Stomach (tissue), 19 donors: Measurements from ENCODE around the gene FBXO17. TPM values are rescaled to one million over a fixed set of nuclear protein-coding genes. Genes with fewer than 3 reads are reported as not detected.

ENCODE experiments used
- DNase-seq, 2 donors: peaks; one replicate each; pipeline versions ENCODE4 v3.0.0 to v3.0.0-alpha.2; 2013 to 2019
- H3K27ac ChIP-seq, 5 donors: fragments of 200-600 bp in 4 of 5; sonication (generic) in 4 of 5; one replicate each; pipeline ENCODE4 v1.5.1; 2013 to 2019; ENCODE audit warnings: mild to moderate bottlenecking in 1 of 5, moderate library complexity in 1 of 5
- H3K27me3 ChIP-seq, 3 donors: fragments of 200-600 bp; sonication (generic); one replicate each; pipeline ENCODE4 v1.5.1; 2017 to 2019; ENCODE audit warnings: mixed run types in 1 of 3
- H3K36me3 ChIP-seq, 4 donors: fragments of 200-600 bp; sonication (generic); 1 replicate in 3 of 4; 2 replicates in 1 of 4; pipeline ENCODE4 v1.5.1; 2016 to 2019
- H3K4me1 ChIP-seq, 4 donors: fragments of 200-600 bp; sonication (generic); one replicate each; pipeline ENCODE4 v1.5.1; 2016 to 2019
- H3K4me3 ChIP-seq, 4 donors: fragments of 200-600 bp; sonication (generic) in 3 of 4; one replicate each; pipeline ENCODE4 v1.5.1; 2016 to 2019; ENCODE audit warnings: mild to moderate bottlenecking in 1 of 4
- H3K9me3 ChIP-seq, 4 donors: fragments of 200-600 bp; sonication (generic); one replicate each; pipeline ENCODE4 v1.5.1; 2016 to 2019
- EP300 ChIP-seq: sonication (generic); formaldehyde crosslinking; IDR thresholded peaks from one replicate; pipeline ENCODE4 v1.6.1; 2017; ENCODE audit warnings: antibody characterized with exemption
- POLR2A ChIP-seq, 4 donors: fragments of 450-650 bp; IDR thresholded peaks; one replicate each; pipeline ENCODE4 v1.6.1; 2016; ENCODE audit warnings: antibody characterized with exemption in 4 of 4, control low read depth in 2 of 4, mild to moderate bottlenecking in 1 of 4, moderate library complexity in 1 of 4
- POLR2AphosphoS5 ChIP-seq, 3 donors: sonication (generic); formaldehyde crosslinking; IDR thresholded peaks; one replicate each; pipeline ENCODE4 v1.6.1; 2016; ENCODE audit warnings: antibody characterized with exemption in 3 of 3
- WGBS, 5 donors: extraction: QIAGEN DNeasy Blood & Tissue Kit in 3 of 5; methylation state at CpG; one replicate each; pipeline versions ENCODE4 v1.1.5 to v1.1.7; 2013 to 2018; 5-methylcytosine and 5-hydroxymethylcytosine counted together
- intact Hi-C: fragments of 100-400 bp; cut with DNase I; formaldehyde crosslinking; loops from one replicate; pipeline ENCODE4 v1.15.1; 2023; ENCODE audit warnings: low total_unique reads
- long read RNA-seq, 10 donors: transcript quantifications; one replicate each; lab custom pipeline, GENCODE V29; 2026
- polyA plus RNA-seq, 3 donors: library from polyadenylated mRNA; stranded (reverse); fragments of 200-250 nt; gene quantifications; one replicate each; pipeline ENCODE4 v1.2.3, GENCODE V29; 2013
- total RNA-seq, 5 donors: library from RNA; depleted of rRNA; stranded (reverse); fragments of >200 nt; gene quantifications; one replicate each; pipeline versions ENCODE4 v1.1.0 to v1.2.3, GENCODE V29; 2014 to 2016
- TF ChIP-seq, protein P1 (sequence below), 7 experiments: fragments of 450-650 bp in 4 of 7; fragments of 200-600 bp in 3 of 7; sonication (generic) in 3 of 7; IDR thresholded peaks; one replicate each; pipeline ENCODE4 v1.5.1; 2016 to 2019; ENCODE audit warnings: antibody characterized with exemption in 7 of 7, control low read depth in 2 of 7, mild to moderate bottlenecking in 1 of 7
- donor health status: healthy with polysubstance abuse.
- donor health status: Bipolar disorder and iron deficiency.
- donor health status: healthy.

FBXO17 gene, protein sequence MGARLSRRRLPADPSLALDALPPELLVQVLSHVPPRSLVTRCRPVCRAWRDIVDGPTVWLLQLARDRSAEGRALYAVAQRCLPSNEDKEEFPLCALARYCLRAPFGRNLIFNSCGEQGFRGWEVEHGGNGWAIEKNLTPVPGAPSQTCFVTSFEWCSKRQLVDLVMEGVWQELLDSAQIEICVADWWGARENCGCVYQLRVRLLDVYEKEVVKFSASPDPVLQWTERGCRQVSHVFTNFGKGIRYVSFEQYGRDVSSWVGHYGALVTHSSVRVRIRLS
- 10 to 100 TPM in 1 of 5 donors, 1 to 10 TPM in 3, not detected in 1; 1.8 to 19.1 (median 6.3) TPM for total RNA-seq
- 1 to 10 TPM; 4.7 to 7.9 (median 6.6) TPM for polyA plus RNA-seq
- long read RNA-seq, donor 1, transcript FBXO17-201 (6 exons, 2,386 nt): major isoform, 5 of 7 reads
- long read RNA-seq, donor 1, partial matches to known transcripts: 0 of 7 reads
- long read RNA-seq, donor 1, other reads (novel, unspliced or antisense): 0 of 7 reads
- long read RNA-seq, donor 2, transcript FBXO17-201 (6 exons, 2,386 nt): major isoform, 9 of 11 reads
- long read RNA-seq, donor 2, partial matches to known transcripts: 0 of 11 reads
- long read RNA-seq, donor 2, other reads (novel, unspliced or antisense): 0 of 11 reads
- long read RNA-seq, donor 3, partial matches to known transcripts: 0 of 5 reads
- long read RNA-seq, donor 3, other reads (novel, unspliced or antisense): 0 of 5 reads
- long read RNA-seq, donor 4, partial matches to known transcripts: 0 of 2 reads
- long read RNA-seq, donor 4, other reads (novel, unspliced or antisense): 0 of 2 reads
- long read RNA-seq, donor 5, transcript FBXO17-201 (6 exons, 2,386 nt): major isoform, 8 of 18 reads
- long read RNA-seq, donor 5, partial matches to known transcripts: 5 of 18 reads
- long read RNA-seq, donor 5, other reads (novel, unspliced or antisense): 0 of 18 reads
- long read RNA-seq, donor 6, transcript FBXO17-201 (6 exons, 2,386 nt): major isoform, 9 of 22 reads
- long read RNA-seq, donor 6, partial matches to known transcripts: 10 of 22 reads
- long read RNA-seq, donor 6, other reads (novel, unspliced or antisense): 0 of 22 reads
- long read RNA-seq, donor 7, transcript FBXO17-201 (6 exons, 2,386 nt): major isoform, 8 of 10 reads
- long read RNA-seq, donor 7, partial matches to known transcripts: 0 of 10 reads
- long read RNA-seq, donor 7, other reads (novel, unspliced or antisense): 0 of 10 reads
- long read RNA-seq, donor 8, transcript FBXO17-201 (6 exons, 2,386 nt): major isoform, 6 of 8 reads
- long read RNA-seq, donor 8, partial matches to known transcripts: 0 of 8 reads
- long read RNA-seq, donor 8, other reads (novel, unspliced or antisense): 0 of 8 reads
- long read RNA-seq, donor 9, transcript FBXO17-201 (6 exons, 2,386 nt): major isoform, 6 of 8 reads
- long read RNA-seq, donor 9, partial matches to known transcripts: 0 of 8 reads
- long read RNA-seq, donor 9, other reads (novel, unspliced or antisense): 0 of 8 reads
- long read RNA-seq, donor 10, partial matches to known transcripts: 0 of 2 reads
- long read RNA-seq, donor 10, other reads (novel, unspliced or antisense): 0 of 2 reads

DNA sequence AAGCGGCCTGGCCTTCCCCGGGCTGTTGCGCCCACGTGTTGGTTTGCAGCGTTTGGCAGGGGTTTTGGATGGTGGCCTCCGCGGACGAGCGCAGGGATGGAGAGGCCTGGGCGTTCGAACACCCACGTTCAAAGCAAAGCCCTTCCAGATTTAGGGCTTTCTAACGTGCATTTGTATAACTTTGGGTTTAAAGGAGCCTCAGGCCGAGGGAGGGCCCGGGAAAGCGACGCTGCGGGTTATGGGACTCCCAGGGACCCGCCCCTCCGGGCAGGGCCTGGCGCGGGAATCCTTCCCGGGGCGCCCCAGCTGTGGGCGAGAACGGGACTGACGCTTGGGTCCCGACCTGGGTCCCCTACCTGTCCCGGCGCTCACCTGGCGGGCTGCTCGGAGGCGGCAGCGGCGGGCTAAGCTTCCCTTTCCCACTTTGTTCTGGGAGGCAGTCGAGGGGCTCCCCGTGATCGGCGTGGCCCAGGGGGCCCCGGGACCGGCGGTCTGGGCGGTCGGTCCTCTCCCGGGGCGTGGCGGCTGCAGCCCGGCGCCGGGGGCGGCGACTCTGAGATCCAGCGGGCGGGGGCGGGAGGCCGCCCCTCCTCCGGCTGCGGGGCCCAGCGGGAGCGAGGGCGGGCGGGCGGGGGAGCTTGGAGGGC, at the start of gene FBXO17:
TSS of gene FBXO17 (minus strand) at position 529 of the 647 bp plus-strand sequence. CDS start 25,423 bp downstream, outside the sequence.
- Histone ChIP-seq H3K36me3 (no peaks in the 10 kb centered on the region), H3K4me3 (peak within 1 kb of the TSS; percentile 55 to 74 (median 68)), H3K27ac (peak within 1 kb of the TSS; percentile 67 to 91 (median 87)), H3K4me1 (peaks cover 7 to 39% (median 23%) of the 10 kb centered on the region in 4 donors), H3K27me3 (peaks cover 0 to 16% (median 9%) of the 10 kb centered on the region in 3 donors), H3K9me3 (peaks cover 0 to 3% (median 0%) of the 10 kb centered on the region in 4 donors)
- TF ChIP-seq, protein P1, sequence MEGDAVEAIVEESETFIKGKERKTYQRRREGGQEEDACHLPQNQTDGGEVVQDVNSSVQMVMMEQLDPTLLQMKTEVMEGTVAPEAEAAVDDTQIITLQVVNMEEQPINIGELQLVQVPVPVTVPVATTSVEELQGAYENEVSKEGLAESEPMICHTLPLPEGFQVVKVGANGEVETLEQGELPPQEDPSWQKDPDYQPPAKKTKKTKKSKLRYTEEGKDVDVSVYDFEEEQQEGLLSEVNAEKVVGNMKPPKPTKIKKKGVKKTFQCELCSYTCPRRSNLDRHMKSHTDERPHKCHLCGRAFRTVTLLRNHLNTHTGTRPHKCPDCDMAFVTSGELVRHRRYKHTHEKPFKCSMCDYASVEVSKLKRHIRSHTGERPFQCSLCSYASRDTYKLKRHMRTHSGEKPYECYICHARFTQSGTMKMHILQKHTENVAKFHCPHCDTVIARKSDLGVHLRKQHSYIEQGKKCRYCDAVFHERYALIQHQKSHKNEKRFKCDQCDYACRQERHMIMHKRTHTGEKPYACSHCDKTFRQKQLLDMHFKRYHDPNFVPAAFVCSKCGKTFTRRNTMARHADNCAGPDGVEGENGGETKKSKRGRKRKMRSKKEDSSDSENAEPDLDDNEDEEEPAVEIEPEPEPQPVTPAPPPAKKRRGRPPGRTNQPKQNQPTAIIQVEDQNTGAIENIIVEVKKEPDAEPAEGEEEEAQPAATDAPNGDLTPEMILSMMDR (IDR thresholded peaks at IDR 0.05): no peak
- no peak for TF ChIP-seq POLR2A (IDR thresholded peaks at IDR 0.05)
- TF ChIP-seq POLR2AphosphoS5 (IDR thresholded peaks at IDR 0.05): no peak
- no peak for TF ChIP-seq EP300
- 1 to 5% (median 4%) methylated on average over 36 to 63 of the region's 63 CpGs for WGBS, 5 donors
- intact Hi-C loops: no loop called here
- peak; percentile 44 to 90 for DNase-seq

DNA sequence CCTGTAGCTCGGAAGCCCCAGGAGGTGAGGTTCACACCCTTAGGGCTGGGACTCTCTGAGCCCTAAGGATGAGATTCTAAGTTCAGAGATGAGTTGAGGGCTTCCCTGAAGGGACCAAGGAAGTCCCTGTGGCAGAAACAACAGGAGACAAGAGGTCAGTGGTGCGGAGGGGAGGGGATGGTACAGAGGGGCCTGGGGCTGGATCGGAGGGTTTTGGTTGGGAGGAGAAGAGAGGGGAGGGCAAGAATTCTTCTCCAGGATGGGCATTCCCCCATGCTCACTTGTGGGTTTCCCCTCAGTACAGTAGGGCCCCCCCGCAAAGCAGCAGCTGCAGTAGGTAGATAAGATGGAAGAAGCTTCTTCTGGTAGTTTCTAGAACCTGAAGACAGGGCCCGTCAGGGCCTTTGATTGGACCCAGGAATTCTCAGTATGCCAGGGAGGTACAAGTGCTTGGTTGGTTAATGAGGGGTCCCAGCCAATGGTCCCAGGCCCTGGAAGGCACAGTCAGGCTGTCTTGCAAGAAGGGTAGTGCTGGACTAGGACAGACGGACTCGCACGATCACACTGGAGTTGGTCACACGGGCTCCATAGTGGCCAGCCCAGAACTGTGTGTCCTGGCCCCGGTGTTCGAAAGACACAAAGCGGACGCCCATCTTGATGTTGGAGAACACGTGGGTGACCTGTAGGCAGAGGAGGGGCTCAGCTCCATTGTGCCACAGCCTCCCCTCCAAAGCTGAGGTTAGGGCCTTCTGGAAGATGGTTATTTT, 49.5 kb upstream of the FBXO17 start:
- 90 to 96% (median 94%) methylated on average over 14 of the region's 14 CpGs for WGBS, 5 donors
- no peaks in the 10 kb centered on the region for H3K27me3 ChIP-seq
- no peak for DNase-seq
- intact Hi-C loops: no loop called here
- H3K36me3 ChIP-seq: peaks cover 0 to 36% (median 15%) of the 10 kb centered on the region in 4 donors
- H3K4me3 ChIP-seq: no peak overlapping the region
- no peaks in the 10 kb centered on the region for H3K9me3 ChIP-seq
- TF ChIP-seq EP300: no peak
- TF ChIP-seq, protein P1 (IDR thresholded peaks at IDR 0.05): no peak
- TF ChIP-seq POLR2A (IDR thresholded peaks at IDR 0.05): no peak
- TF ChIP-seq POLR2AphosphoS5 (IDR thresholded peaks at IDR 0.05): no peak
- no peak overlapping the region for H3K27ac ChIP-seq
- no peaks in the 10 kb centered on the region for H3K4me1 ChIP-seq

DNA sequence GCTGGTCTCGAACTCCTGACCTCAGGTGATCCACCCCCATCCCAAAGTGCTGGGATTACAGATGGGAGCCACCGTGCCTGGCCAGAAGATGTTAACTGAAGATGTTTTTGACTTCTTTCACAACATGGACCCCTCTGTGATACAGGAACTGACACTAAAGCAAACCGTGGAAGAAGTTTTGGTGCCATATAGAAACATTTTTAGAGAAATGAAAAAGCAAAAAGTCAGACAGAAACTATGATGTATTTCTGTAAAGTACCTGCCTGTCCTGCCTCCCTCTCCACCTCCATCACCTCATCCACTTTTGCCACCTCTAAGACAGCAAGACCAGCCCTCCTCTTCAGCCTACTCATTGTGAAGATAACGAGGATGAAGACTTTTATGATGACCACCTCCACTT, 45.5 kb upstream of the FBXO17 start:
- H3K27me3 ChIP-seq: no peaks in the 10 kb centered on the region
- H3K9me3 ChIP-seq: peaks cover 0 to 4% (median 0%) of the 10 kb centered on the region in 4 donors
- DNase-seq: no peak
- no peak overlapping the region for H3K27ac ChIP-seq
- H3K4me1 ChIP-seq: no peaks in the 10 kb centered on the region
- WGBS, 5 donors: 82 to 93% (median 86%) methylated on average over 4 of the region's 4 CpGs
- no peak for TF ChIP-seq POLR2AphosphoS5 (IDR thresholded peaks at IDR 0.05)
- no peak for TF ChIP-seq POLR2A (IDR thresholded peaks at IDR 0.05)
- TF ChIP-seq EP300: no peak
- TF ChIP-seq, protein P1 (IDR thresholded peaks at IDR 0.05): no peak
- H3K36me3 ChIP-seq: peaks cover 0 to 14% (median 5%) of the 10 kb centered on the region in 4 donors
- H3K4me3 ChIP-seq: no peak overlapping the region
- intact Hi-C loops: no loop called here
